Measurements from ENCODE around the gene EVPLL.
A peak's percentile ranks its signal among the peaks of the same experiment; 100 is the strongest.
"Not testable (repeated sequence)": the region's sequence is repeated elsewhere in the genome, so short reads cannot be mapped to it uniquely, and the experiment has no call there.

The EVPLL gene

GRCh38 chr17:18403166-18403565 lies 25.6 kb downstream of the EVPLL start:
- not testable (repeated sequence) for H3K27ac ChIP-seq, H3K4me3 ChIP-seq
- DNase-seq (ENCODE audit: low spot score) = peak; percentile 31

GRCh38 chr17:18403604-18404003 lies 26.0 kb downstream of the EVPLL start:
- not testable (repeated sequence) for H3K27ac ChIP-seq; DNase-seq (ENCODE audit: low spot score); H3K4me3 ChIP-seq

- not testable (repeated sequence) for DNase-seq (ENCODE audit: low spot score); H3K27ac ChIP-seq; H3K4me3 ChIP-seq
Measured at GRCh38 chr17:18408906-18409305, 31.3 kb downstream of the EVPLL start.

GRCh38 chr17:18409321-18409720 lies 31.7 kb downstream of the EVPLL start:
- H3K4me3 ChIP-seq; H3K27ac ChIP-seq; DNase-seq (ENCODE audit: low spot score): not testable (repeated sequence)

GRCh38 chr17:18410736-18411135 lies 33.2 kb downstream of the EVPLL start:
- not testable (repeated sequence) for H3K27ac ChIP-seq; H3K4me3 ChIP-seq; DNase-seq (ENCODE audit: low spot score)

GRCh38 chr17:18411377-18411864 lies 33.8 kb downstream of the EVPLL start:
- not testable (repeated sequence) for DNase-seq (ENCODE audit: low spot score); H3K27ac ChIP-seq
- peak overlapping the region; percentile 63 for H3K4me3 ChIP-seq

GRCh38 chr17:18412001-18412538 lies 34.5 kb downstream of the EVPLL start:
- H3K4me3 ChIP-seq = peak overlapping the region; percentile 63
- DNase-seq (ENCODE audit: low spot score); H3K27ac ChIP-seq: not testable (repeated sequence)

GRCh38 chr17:18421521-18421920 lies 43.9 kb downstream of the EVPLL start:
- DNase-seq (ENCODE audit: low spot score) = peak; percentile 38
- not testable (repeated sequence) for H3K4me3 ChIP-seq, H3K27ac ChIP-seq

GRCh38 chr17:18422464-18422863 lies 44.9 kb downstream of the EVPLL start:
- H3K4me3 ChIP-seq; DNase-seq (ENCODE audit: low spot score); H3K27ac ChIP-seq: not testable (repeated sequence)

GRCh38 chr17:18423015-18423414 lies 45.4 kb downstream of the EVPLL start:
- DNase-seq (ENCODE audit: low spot score); H3K27ac ChIP-seq; H3K4me3 ChIP-seq: not testable (repeated sequence)

GRCh38 chr17:18425593-18425992 lies 48.0 kb downstream of the EVPLL start:
- H3K27ac ChIP-seq, H3K4me3 ChIP-seq: not testable (repeated sequence)
- peak; percentile 52 for DNase-seq (ENCODE audit: low spot score)

GRCh38 chr17:18426639-18427038 lies 49.1 kb downstream of the EVPLL start:
- not testable (repeated sequence) for DNase-seq (ENCODE audit: low spot score); H3K27ac ChIP-seq; H3K4me3 ChIP-seq

GRCh38 chr17:18432206-18432605 lies 54.6 kb downstream of the EVPLL start:
- DNase-seq (ENCODE audit: low spot score); H3K4me3 ChIP-seq; H3K27ac ChIP-seq: not testable (repeated sequence)

Measured in coronary artery (tissue), 2 donors.